HFFc6 (cell line): Measurements from ENCODE around the gene PCTP. TPM values are rescaled to one million over a fixed set of nuclear protein-coding genes. Genes with fewer than 3 reads are reported as not detected.

Experiments
- DNase-seq: peaks from one replicate; pipeline ENCODE4 v3.0.0-alpha.2; 2018
- H3K27ac Mint-ChIP-seq: 2 replicates; pipeline ENCODE4 v1.8.0; 2020; ENCODE audit warnings: mild to moderate bottlenecking, mixed read lengths
- H3K27me3 Mint-ChIP-seq: 2 replicates; pipeline ENCODE4 v1.8.0; 2021; ENCODE audit warnings: mild to moderate bottlenecking, moderate library complexity, mixed read lengths; ENCODE audit not compliant: insufficient read depth
- H3K36me3 Mint-ChIP-seq: 2 replicates; pipeline ENCODE4 v1.8.0; 2021; ENCODE audit warnings: low read depth, mixed read lengths
- H3K4me1 Mint-ChIP-seq: 2 replicates; pipeline ENCODE4 v1.8.0; 2020; ENCODE audit warnings: low read depth, mixed read lengths
- H3K4me3 Mint-ChIP-seq: 2 replicates; pipeline ENCODE4 v1.8.0; 2020; ENCODE audit warnings: mild to moderate bottlenecking, moderate library complexity, mixed read lengths
- H3K9me3 Mint-ChIP-seq: 2 replicates; pipeline ENCODE4 v1.8.0; 2020; ENCODE audit warnings: mild to moderate bottlenecking, mixed read lengths
- CTCF ChIP-seq: fragments of 200-600 bp; sonication (generic); IDR thresholded peaks from 2 replicates; pipeline ENCODE4 v1.5.0; 2021; ENCODE audit warnings: antibody characterized with exemption, mild to moderate bottlenecking
- total RNA-seq, 6 experiments: library from RNA; stranded (reverse); fragmentation: NEBNext Ultra II Directional; extraction: Animal tissue kit (Norgen Biotek cat#: 25700); gene quantifications; 2 replicates in 1 of 6; 3 replicates in 5 of 6; pipeline ENCODE4 v1.2.3, GENCODE V29; 2021

The PCTP gene
- total RNA-seq, 6 experiments from 2014 or later = 9.7 to 13.5 (median 11.2) TPM

DNA sequence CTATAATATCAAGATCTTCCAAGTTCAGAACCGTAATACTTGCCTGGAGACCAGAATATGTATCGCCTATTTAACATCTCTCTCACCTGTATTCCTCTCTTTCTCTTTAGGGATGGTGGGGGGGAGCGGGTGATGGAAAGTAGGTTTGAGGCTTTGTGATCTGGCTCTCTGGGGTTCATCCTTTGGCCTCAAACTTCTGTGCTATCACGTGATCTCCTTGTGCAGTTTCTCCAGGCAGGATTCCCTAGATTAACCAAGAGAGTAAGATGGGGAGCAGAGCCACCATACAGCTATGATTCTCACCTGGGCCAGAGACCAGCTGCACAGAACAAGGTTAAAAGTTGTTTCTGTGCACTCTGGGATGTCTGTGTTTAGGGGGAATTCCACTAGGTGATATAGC, 33.4 kb upstream of the PCTP start:
- TF ChIP-seq CTCF = no peak
- H3K27me3 Mint-ChIP-seq = peaks cover 17% of the 10 kb centered on the region
- H3K4me1 Mint-ChIP-seq = peaks cover 7% of the 10 kb centered on the region
- H3K36me3 Mint-ChIP-seq = no peaks in the 10 kb centered on the region
- H3K4me3 Mint-ChIP-seq = no peak overlapping the region
- no peak for DNase-seq
- no peak overlapping the region for H3K27ac Mint-ChIP-seq
- H3K9me3 Mint-ChIP-seq = no peaks in the 10 kb centered on the region

DNA sequence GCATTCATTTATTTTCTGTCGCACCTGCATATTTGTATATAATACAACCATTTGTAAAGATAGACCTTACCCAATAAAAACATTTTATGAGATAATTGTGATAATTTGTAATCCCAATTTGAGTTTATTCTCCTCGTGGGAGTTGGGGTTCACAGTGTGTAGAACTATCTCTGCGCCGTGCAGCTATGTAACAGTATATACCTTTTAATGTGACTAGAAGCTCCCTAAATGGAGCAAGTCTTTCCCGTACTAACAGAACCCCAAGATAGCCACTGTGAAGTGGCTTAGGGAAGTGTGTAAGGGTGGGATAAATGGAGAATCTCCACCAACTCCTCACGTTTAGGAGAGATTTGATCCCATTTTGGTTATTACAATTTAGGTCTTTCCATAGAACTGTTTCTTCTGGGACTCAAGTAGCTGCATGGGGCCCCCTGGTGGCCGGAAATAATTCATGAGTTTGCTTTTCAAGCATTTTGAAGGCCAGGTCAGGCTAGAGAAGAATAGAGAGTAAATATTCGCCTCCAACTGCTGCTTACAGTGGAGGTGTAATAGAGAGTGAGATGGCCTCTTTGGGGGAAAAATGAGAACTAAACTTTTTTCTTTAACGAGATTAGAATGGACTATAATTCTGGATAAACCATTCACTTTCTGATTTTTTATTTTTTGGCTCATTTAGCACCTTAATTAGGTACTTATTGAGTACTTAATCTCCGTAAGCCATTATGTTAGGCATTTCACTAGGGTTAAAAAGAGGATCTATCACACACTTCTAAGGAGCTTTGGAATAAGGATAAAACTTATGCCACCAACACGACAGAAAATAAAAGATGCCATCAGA, 32.7 kb upstream of the PCTP start:
- H3K9me3 Mint-ChIP-seq = no peaks in the 10 kb centered on the region
- H3K27ac Mint-ChIP-seq = no peak overlapping the region
- H3K36me3 Mint-ChIP-seq = no peaks in the 10 kb centered on the region
- H3K27me3 Mint-ChIP-seq = peaks cover 17% of the 10 kb centered on the region
- H3K4me1 Mint-ChIP-seq = peaks cover 14% of the 10 kb centered on the region
- H3K4me3 Mint-ChIP-seq = no peak overlapping the region
- peak; percentile 52 for DNase-seq
- TF ChIP-seq CTCF = peak; percentile 95

DNA sequence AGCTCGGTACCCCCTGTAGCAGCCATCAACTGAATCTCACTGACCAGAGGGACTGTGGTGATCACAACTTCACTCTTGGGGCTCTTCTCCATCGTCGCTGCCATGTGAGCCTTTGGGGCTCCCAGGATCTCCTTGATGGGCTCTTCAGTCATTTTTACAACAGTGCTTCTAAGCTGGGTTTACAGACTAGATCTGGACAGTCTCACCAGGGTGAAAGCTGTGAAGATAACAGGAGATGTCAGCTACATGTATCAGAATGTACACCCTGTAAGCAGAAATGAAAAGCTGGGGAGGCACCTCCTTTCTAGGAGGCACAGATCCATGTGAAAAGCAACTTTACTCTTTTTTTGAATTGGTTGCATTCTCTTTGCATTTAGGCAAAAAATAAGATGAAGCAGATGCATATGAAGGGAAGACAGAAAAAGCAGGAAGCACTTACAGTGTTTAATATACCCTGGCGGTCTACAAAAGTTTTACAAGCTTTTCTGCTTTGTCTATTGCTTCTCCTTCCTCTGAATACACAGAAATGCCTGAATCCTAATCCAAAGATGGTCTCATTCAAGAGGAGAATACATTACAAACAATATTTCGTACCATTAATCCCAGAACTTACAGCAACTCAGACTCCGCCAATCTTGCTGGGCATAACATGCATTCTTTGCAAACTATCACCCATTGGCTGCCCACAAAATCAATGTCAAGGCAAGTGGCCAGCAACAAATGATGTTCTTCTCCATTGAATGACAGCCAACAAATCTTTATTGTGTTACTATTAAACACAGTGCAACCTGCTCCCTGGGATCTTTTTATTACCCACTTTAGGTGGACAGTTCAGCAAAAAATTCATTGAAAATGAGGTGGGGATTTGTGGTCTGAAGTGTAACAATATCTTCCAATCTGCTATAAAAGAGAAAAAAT, 29.7 kb upstream of the PCTP start:
- DNase-seq = no peak
- peaks cover 29% of the 10 kb centered on the region for H3K4me1 Mint-ChIP-seq
- no peaks in the 10 kb centered on the region for H3K36me3 Mint-ChIP-seq
- peaks cover 11% of the 10 kb centered on the region for H3K27me3 Mint-ChIP-seq
- no peaks in the 10 kb centered on the region for H3K9me3 Mint-ChIP-seq
- no peak overlapping the region for H3K4me3 Mint-ChIP-seq
- H3K27ac Mint-ChIP-seq = no peak overlapping the region
- TF ChIP-seq CTCF = no peak

GRCh38 chr17:55722016-55722736, 28.7 kb upstream of the PCTP start:
- Mint-ChIP-seq H3K9me3 (no peaks in the 10 kb centered on the region), H3K27ac (no peak overlapping the region), H3K4me3 (peak overlapping the region; percentile 88), H3K36me3 (no peaks in the 10 kb centered on the region), H3K4me1 (peaks cover 39% of the 10 kb centered on the region), H3K27me3 (peaks cover 13% of the 10 kb centered on the region)
- no peak for TF ChIP-seq CTCF
- DNase-seq = no peak

- DNase-seq = peak; percentile 50
- peak within 1 kb of the TSS; percentile 49 for H3K27ac Mint-ChIP-seq
- no peak for TF ChIP-seq CTCF
- H3K36me3 Mint-ChIP-seq = no peaks in the 10 kb centered on the region
- no peaks in the 10 kb centered on the region for H3K9me3 Mint-ChIP-seq
- H3K27me3 Mint-ChIP-seq = peaks cover 13% of the 10 kb centered on the region
- peaks cover 47% of the 10 kb centered on the region for H3K4me1 Mint-ChIP-seq
- H3K4me3 Mint-ChIP-seq = peak within 1 kb of the TSS; percentile 88
Observed at GRCh38 chr17:55722742-55723487, 27.9 kb upstream of the PCTP start, which contains the start of gene TMEM100. Gene TMEM100 (minus strand): TSS chr17:55722864. CDS start chr17:55721070, 1,794 bp downstream.
